ENCODE results near the gene CCDC97. TPM values are rescaled to one million over a fixed set of nuclear protein-coding genes. Genes with fewer than 3 reads are reported as not detected.
"Not testable (repeated sequence)": the region's sequence is repeated elsewhere in the genome, so short reads cannot be mapped to it uniquely, and the experiment has no call there.

The CCDC97 gene
- 10 to 100 TPM; 24.1 to 26.3 TPM for total RNA-seq
- long read RNA-seq, partial matches to known transcripts = 0 of 22 reads
- long read RNA-seq, other reads (novel, unspliced or antisense) = 22 of 22 reads

- intact Hi-C loops (cut with DNase I, micrococcal nuclease) = no loop called here
- ATAC-seq (peak; percentile 82), DNase-seq (peak; percentile 83 to 88)
Observed at GRCh38 chr19:41310033-41310831, at the start of gene CCDC97. CCDC97 (plus strand) TSS chr19:41310172; CDS start chr19:41310311, 139 bp downstream.

GRCh38 chr19:41261474-41262190 is 48.3 kb upstream of the CCDC97 start:
- intact Hi-C loops (cut with DNase I, micrococcal nuclease) = loop anchor here in 1 of 2 donors (5.0 kb wide), 1 partner anchor 59 kb away; no protein-coding TSS in a partner anchor
- DNase-seq (peak; percentile 33 to 40), ATAC-seq (no peak)

- ATAC-seq = peak; percentile 38
- DNase-seq = peak; percentile 76 to 79
- intact Hi-C loops (cut with DNase I, micrococcal nuclease) = loop anchor here in 1 of 2 donors (5.0 kb wide), 1 partner anchor 61 kb away; no protein-coding TSS in a partner anchor
Observed at GRCh38 chr19:41263042-41263849, 46.7 kb upstream of the CCDC97 start.

GRCh38 chr19:41263850-41264580 is 46.0 kb upstream of the CCDC97 start, which contains the start of gene HNRNPUL1:
HNRNPUL1 (plus strand) TSS chr19:41264372; CDS start chr19:41264504, 132 bp downstream.
- intact Hi-C loops (cut with DNase I, micrococcal nuclease) = loop anchor here in 1 of 2 donors (5.0 kb wide), 1 partner anchor 62 kb away; no protein-coding TSS in a partner anchor
- peak; percentile 74 for ATAC-seq

GRCh38 chr19:41264581-41265394 is 45.2 kb upstream of the CCDC97 start:
- peak; percentile 4 for ATAC-seq
- intact Hi-C loops (cut with DNase I, micrococcal nuclease) = loop anchor here in 1 of 2 donors (5.0 kb wide), 1 partner anchor 62 kb away; no protein-coding TSS in a partner anchor
- DNase-seq = peak; percentile 57 to 72

More at GRCh38 chr19:41263850-41264580, 46.0 kb upstream of the CCDC97 start, which contains the start of gene HNRNPUL1:
- DNase-seq = peak; percentile 97 to 99

GRCh38 chr19:41265395-41266153 is 44.4 kb upstream of the CCDC97 start:
- no peak for ATAC-seq
- DNase-seq = peak; percentile 18 to 34
- intact Hi-C loops (cut with DNase I, micrococcal nuclease) = no loop called here

- no peak for DNase-seq
- ATAC-seq = no peak
- intact Hi-C loops (cut with DNase I, micrococcal nuclease) = no loop called here
Observed at GRCh38 chr19:41269055-41269454, 40.9 kb upstream of the CCDC97 start.

GRCh38 chr19:41269571-41269970 is 40.4 kb upstream of the CCDC97 start:
- no peak for ATAC-seq
- intact Hi-C loops (cut with DNase I, micrococcal nuclease) = no loop called here
- no peak for DNase-seq

- intact Hi-C loops (cut with DNase I, micrococcal nuclease) = no loop called here
- ATAC-seq = no peak
Observed at GRCh38 chr19:41273076-41273475, 36.9 kb upstream of the CCDC97 start.

GRCh38 chr19:41274802-41275201 is 35.2 kb upstream of the CCDC97 start:
- DNase-seq (no peak), ATAC-seq (no peak)
- intact Hi-C loops (cut with DNase I, micrococcal nuclease) = no loop called here

More at GRCh38 chr19:41273076-41273475, 36.9 kb upstream of the CCDC97 start:
- DNase-seq = no peak

GRCh38 chr19:41276231-41276630 is 33.7 kb upstream of the CCDC97 start:
- no peak for DNase-seq
- no peak for ATAC-seq
- intact Hi-C loops (cut with DNase I, micrococcal nuclease) = no loop called here

GRCh38 chr19:41278478-41278877 is 31.5 kb upstream of the CCDC97 start:
- DNase-seq (no peak), ATAC-seq (no peak)
- intact Hi-C loops (cut with DNase I, micrococcal nuclease) = no loop called here

- intact Hi-C loops (cut with DNase I, micrococcal nuclease) = no loop called here
- ATAC-seq (no peak), DNase-seq (no peak)
Observed at GRCh38 chr19:41288673-41289530, 21.1 kb upstream of the CCDC97 start.

- DNase-seq; ATAC-seq; intact Hi-C loops (cut with DNase I, micrococcal nuclease): not testable (repeated sequence)
Observed at GRCh38 chr19:41289814-41290213, 20.2 kb upstream of the CCDC97 start.

GRCh38 chr19:41294393-41294792 is 15.6 kb upstream of the CCDC97 start:
- DNase-seq = no peak
- intact Hi-C loops (cut with DNase I, micrococcal nuclease) = no loop called here
- ATAC-seq = no peak

Measured in left colon (tissue), 2 donors.